Measurements from ENCODE around the gene PLD2. TPM values are rescaled to one million over a fixed set of nuclear protein-coding genes. Genes with fewer than 3 reads are reported as not detected.

The PLD2 gene
- polyA plus RNA-seq, 3 donors: 3.5 to 122 (median 4.0) TPM

DNA sequence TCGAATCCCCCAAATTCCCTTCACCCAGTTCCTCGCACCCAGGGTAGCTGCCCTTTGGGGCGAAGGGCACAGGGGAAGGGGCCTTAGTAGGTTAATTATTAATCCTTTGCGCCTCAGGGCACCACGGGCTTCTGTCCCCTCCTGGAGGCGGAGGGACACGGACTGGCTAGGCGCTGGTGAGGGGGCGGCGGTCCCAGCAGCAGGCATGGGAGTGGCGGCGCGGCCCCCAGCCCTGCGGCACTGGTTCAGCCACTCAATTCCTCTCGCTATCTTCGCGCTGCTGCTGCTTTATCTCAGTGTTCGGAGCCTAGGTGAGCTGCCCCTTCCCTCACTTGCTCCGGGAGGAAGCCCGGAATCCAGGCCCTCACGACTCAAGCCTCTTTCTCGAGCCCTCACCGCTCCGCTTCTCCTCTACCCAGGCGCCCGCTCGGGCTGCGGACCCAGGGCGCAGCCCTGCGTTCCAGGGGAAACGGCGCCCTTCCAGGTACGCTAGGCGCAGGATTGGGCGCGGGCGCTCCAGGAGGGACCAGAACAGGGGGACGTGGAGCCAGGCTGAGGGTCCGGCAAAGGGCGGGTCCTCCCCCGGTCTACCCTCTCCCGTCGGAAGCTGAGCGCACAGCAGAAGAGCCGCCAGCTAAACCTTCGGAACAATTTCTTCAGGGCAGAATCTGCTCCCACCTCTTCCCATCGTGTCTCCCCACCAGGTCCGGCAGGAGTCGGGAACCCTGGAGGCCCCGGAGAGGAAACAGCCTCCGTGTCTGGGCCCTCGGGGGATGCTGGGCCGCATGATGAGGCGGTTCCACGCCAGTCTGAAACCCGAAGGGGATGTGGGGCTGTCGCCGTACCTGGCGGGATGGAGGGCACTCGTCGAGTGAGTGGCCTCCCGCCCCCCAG lies 17.9 kb upstream of the PLD2 start, which contains the start of gene GLTPD2:
Gene GLTPD2 (plus strand): TSS at position 158 of the 894 bp plus-strand sequence. CDS start 48 bp downstream, at position 206.
- Mint-ChIP-seq H3K27me3 (ENCODE audit: low read depth in 3 of 3) (peaks cover 60 to 79% (median 76%) of the 10 kb centered on the region in 3 donors), H3K36me3 (peaks cover 10 to 18% of the 10 kb centered on the region in 2 donors), H3K4me1 (peaks cover 48% of the 10 kb centered on the region), H3K9me3 (peaks cover 0 to 32% (median 6%) of the 10 kb centered on the region in 7 donors), H3K4me3 (peak within 1 kb of the TSS; percentile 85 to 89), H3K27ac (peak within 1 kb of the TSS; percentile 15 to 84 (median 60))
- peak within 1 kb of the TSS; percentile 45 to 76 (median 49) for H3K4me3 ChIP-seq (replicated peaks in 1 of 3; ENCODE audit: low read depth in 2 of 3, low read length in 3 of 3)
- DNase-seq: no peak
- peak within 1 kb of the TSS; percentile 59 for H2AFZ ChIP-seq (ENCODE audit: insufficient read depth, low read depth, low read length, poor library complexity, severe bottlenecking)
- TF ChIP-seq, protein P1, sequence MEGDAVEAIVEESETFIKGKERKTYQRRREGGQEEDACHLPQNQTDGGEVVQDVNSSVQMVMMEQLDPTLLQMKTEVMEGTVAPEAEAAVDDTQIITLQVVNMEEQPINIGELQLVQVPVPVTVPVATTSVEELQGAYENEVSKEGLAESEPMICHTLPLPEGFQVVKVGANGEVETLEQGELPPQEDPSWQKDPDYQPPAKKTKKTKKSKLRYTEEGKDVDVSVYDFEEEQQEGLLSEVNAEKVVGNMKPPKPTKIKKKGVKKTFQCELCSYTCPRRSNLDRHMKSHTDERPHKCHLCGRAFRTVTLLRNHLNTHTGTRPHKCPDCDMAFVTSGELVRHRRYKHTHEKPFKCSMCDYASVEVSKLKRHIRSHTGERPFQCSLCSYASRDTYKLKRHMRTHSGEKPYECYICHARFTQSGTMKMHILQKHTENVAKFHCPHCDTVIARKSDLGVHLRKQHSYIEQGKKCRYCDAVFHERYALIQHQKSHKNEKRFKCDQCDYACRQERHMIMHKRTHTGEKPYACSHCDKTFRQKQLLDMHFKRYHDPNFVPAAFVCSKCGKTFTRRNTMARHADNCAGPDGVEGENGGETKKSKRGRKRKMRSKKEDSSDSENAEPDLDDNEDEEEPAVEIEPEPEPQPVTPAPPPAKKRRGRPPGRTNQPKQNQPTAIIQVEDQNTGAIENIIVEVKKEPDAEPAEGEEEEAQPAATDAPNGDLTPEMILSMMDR (IDR thresholded peaks at IDR 0.05): no peak
- peaks cover 40 to 49% of the 10 kb centered on the region in 2 donors for H3K4me1 ChIP-seq (ENCODE audit: control insufficient read depth in 1 of 2, insufficient read depth in 2 of 2, low read length in 2 of 2)
- peaks cover 32 to 62% of the 10 kb centered on the region in 2 donors for H3K27me3 ChIP-seq (ENCODE audit: control insufficient read depth in 2 of 2, insufficient read depth in 2 of 2, low read length in 2 of 2)
- intact Hi-C loops (cut with micrococcal nuclease): loop anchor here (2.0 to 5.0 kb wide), 2 partner anchors 20 to 98 kb away; no protein-coding TSS in a partner anchor
- whole genome bisulfite sequencing (ENCODE audit: insufficient coverage): 32% methylated on average over 58 of the region's 62 CpGs
- H3K9ac ChIP-seq (ENCODE audit: insufficient read depth, low read length, poor library complexity, severe bottlenecking): peak within 1 kb of the TSS; percentile 88
- H3K4me2 ChIP-seq (replicated peaks; ENCODE audit: extremely low read depth, low read length, poor library complexity, severe bottlenecking): peak within 1 kb of the TSS; percentile 79
- peaks cover 3% of the 10 kb centered on the region for H4K20me1 ChIP-seq (ENCODE audit: insufficient read depth, low read length)
- peak within 1 kb of the TSS; percentile 7 to 91 for H3K27ac ChIP-seq (ENCODE audit: low read depth in 1 of 2, low read length in 2 of 2)
- peaks cover 0 to 11% of the 10 kb centered on the region in 2 donors for H3K9me3 ChIP-seq (replicated peaks in 1 of 2; ENCODE audit: control insufficient read depth in 1 of 2, insufficient read depth in 1 of 2, low read length in 2 of 2)
- no peaks in the 10 kb centered on the region for H3K79me2 ChIP-seq (ENCODE audit: insufficient read depth, low read length)
- no peaks in the 10 kb centered on the region for H3K36me3 ChIP-seq (replicated peaks in 1 of 2; ENCODE audit: control insufficient read depth in 1 of 2, insufficient read depth in 2 of 2, low read length in 2 of 2)

GRCh38 chr17:4789701-4789950 lies 17.3 kb upstream of the PLD2 start:
- Histone ChIP-seq H2AFZ (ENCODE audit: insufficient read depth, low read depth, low read length, poor library complexity, severe bottlenecking) (peak overlapping the region; percentile 59), H3K4me3 (replicated peaks in 1 of 3; ENCODE audit: low read depth in 2 of 3, low read length in 3 of 3) (peak overlapping the region; percentile 45 to 76 (median 49)), H3K27ac (ENCODE audit: low read depth in 1 of 2, low read length in 2 of 2) (peak overlapping the region; percentile 7 to 91), H3K79me2 (ENCODE audit: insufficient read depth, low read length) (no peaks in the 10 kb centered on the region), H3K4me1 (ENCODE audit: control insufficient read depth in 1 of 2, insufficient read depth in 2 of 2, low read length in 2 of 2) (peaks cover 40 to 49% of the 10 kb centered on the region in 2 donors), H4K20me1 (ENCODE audit: insufficient read depth, low read length) (peaks cover 3% of the 10 kb centered on the region), H3K27me3 (ENCODE audit: control insufficient read depth in 2 of 2, insufficient read depth in 2 of 2, low read length in 2 of 2) (peaks cover 28 to 57% of the 10 kb centered on the region in 2 donors), H3K36me3 (replicated peaks in 1 of 2; ENCODE audit: control insufficient read depth in 1 of 2, insufficient read depth in 2 of 2, low read length in 2 of 2) (no peaks in the 10 kb centered on the region), H3K4me2 (replicated peaks; ENCODE audit: extremely low read depth, low read length, poor library complexity, severe bottlenecking) (peak overlapping the region; percentile 79), H3K9ac (ENCODE audit: insufficient read depth, low read length, poor library complexity, severe bottlenecking) (peak overlapping the region; percentile 88), H3K9me3 (replicated peaks in 1 of 2; ENCODE audit: control insufficient read depth in 1 of 2, insufficient read depth in 1 of 2, low read length in 2 of 2) (peaks cover 0 to 11% of the 10 kb centered on the region in 2 donors)
- TF ChIP-seq, protein P1 (IDR thresholded peaks at IDR 0.05): no peak
- peaks cover 10 to 18% of the 10 kb centered on the region in 2 donors for H3K36me3 Mint-ChIP-seq
- H3K9me3 Mint-ChIP-seq: peaks cover 0 to 28% (median 6%) of the 10 kb centered on the region in 7 donors
- 0% methylated on average over 23 of the region's 25 CpGs for WGBS (ENCODE audit: insufficient coverage)
- H3K27ac Mint-ChIP-seq: peak overlapping the region; percentile 15 to 84 (median 58)
- H3K27me3 Mint-ChIP-seq (ENCODE audit: low read depth in 3 of 3): peaks cover 55 to 75% (median 70%) of the 10 kb centered on the region in 3 donors
- DNase-seq: peak in 1 of 3 donors; percentile 5
- H3K4me3 Mint-ChIP-seq: peak overlapping the region; percentile 85 to 89
- intact Hi-C loops (cut with micrococcal nuclease): loop anchor here (2.0 to 5.0 kb wide), 2 partner anchors 21 to 98 kb away; no protein-coding TSS in a partner anchor
- peaks cover 47% of the 10 kb centered on the region for H3K4me1 Mint-ChIP-seq
